Trophoblast cell (in vitro differentiated cells and primary cell): ENCODE data around the gene GSK3B.
A peak's percentile ranks its signal among the peaks of the same experiment; 100 is the strongest.

ENCODE experiments used
- DNase-seq, 2 donors: peaks; one replicate each; pipeline ENCODE4 v3.0.0-alpha.2; 2016
- H2AFZ ChIP-seq: 2 replicates; pipeline ENCODE4 v1.6.1; 2013; ENCODE audit warnings: low read length, moderate library complexity, mild to moderate bottlenecking; ENCODE audit not compliant: insufficient read depth, poor library complexity
- H2AK5ac ChIP-seq: 2 replicates; pipeline ENCODE4 v1.6.1; 2013; ENCODE audit warnings: mild to moderate bottlenecking, low read length
- H2BK120ac ChIP-seq: 2 replicates; pipeline ENCODE4 v1.6.1; 2013; ENCODE audit warnings: low read length, mild to moderate bottlenecking, moderate library complexity; ENCODE audit not compliant: insufficient read depth, poor library complexity
- H2BK12ac ChIP-seq: 2 replicates; pipeline ENCODE4 v1.6.1; 2013; ENCODE audit warnings: mild to moderate bottlenecking, low read length, moderate library complexity
- H2BK5ac ChIP-seq: 2 replicates; pipeline ENCODE4 v1.6.1; 2013; ENCODE audit warnings: low read length, low read depth, moderate library complexity, mild to moderate bottlenecking; ENCODE audit not compliant: poor library complexity
- H3K14ac ChIP-seq: 2 replicates; pipeline ENCODE4 v1.6.1; 2013; ENCODE audit warnings: mild to moderate bottlenecking, low read length
- H3K18ac ChIP-seq: 2 replicates; pipeline ENCODE4 v1.6.1; 2013; ENCODE audit warnings: mild to moderate bottlenecking, low read length
- H3K23ac ChIP-seq: 2 replicates; pipeline ENCODE4 v1.6.1; 2013; ENCODE audit warnings: low read length
- H3K27ac ChIP-seq: 2 replicates; pipeline ENCODE4 v1.5.1; 2013; ENCODE audit warnings: low read depth, mild to moderate bottlenecking, inconsistent platforms, low read length, moderate library complexity
- H3K27me3 ChIP-seq: 2 replicates; pipeline ENCODE4 v1.6.1; 2013; ENCODE audit warnings: inconsistent platforms, mild to moderate bottlenecking, low read length, moderate library complexity; ENCODE audit not compliant: insufficient read depth
- H3K36me3 ChIP-seq, 2 experiments: 1 replicate in 1 of 2; 2 replicates in 1 of 2; pipeline ENCODE4 v1.6.1; 2013; ENCODE audit warnings: low read length in 2 of 2, mild to moderate bottlenecking in 2 of 2, moderate library complexity in 1 of 2; ENCODE audit not compliant: insufficient read depth in 2 of 2, control insufficient read depth in 1 of 2
- H3K4ac ChIP-seq: 2 replicates; pipeline ENCODE4 v1.6.1; 2013; ENCODE audit warnings: low read depth, mild to moderate bottlenecking, low read length, moderate library complexity
- H3K4me1 ChIP-seq, 2 experiments: 1 replicate in 1 of 2; 2 replicates in 1 of 2; pipeline ENCODE4 v1.6.1; 2013; ENCODE audit warnings: low read length in 2 of 2, mild to moderate bottlenecking in 2 of 2, moderate library complexity in 1 of 2; ENCODE audit not compliant: insufficient read depth in 2 of 2, control insufficient read depth in 1 of 2
- H3K4me2 ChIP-seq: 2 replicates; pipeline ENCODE4 v1.6.1; 2013; ENCODE audit warnings: inconsistent platforms, mild to moderate bottlenecking, low read length, moderate library complexity
- H3K4me3 ChIP-seq: 2 replicates; pipeline ENCODE4 v1.5.1; 2013; ENCODE audit warnings: mild to moderate bottlenecking, low read depth, low read length, inconsistent platforms
- H3K79me1 ChIP-seq: one replicate; pipeline ENCODE4 v1.6.1; 2013; ENCODE audit warnings: low read length
- H3K79me2 ChIP-seq: 2 replicates; pipeline ENCODE4 v1.6.1; 2013; ENCODE audit warnings: low read length, mild to moderate bottlenecking; ENCODE audit not compliant: control insufficient read depth, insufficient read depth, poor library complexity
- H3K9ac ChIP-seq: 2 replicates; pipeline ENCODE4 v1.6.1; 2013; ENCODE audit warnings: mild to moderate bottlenecking, low read length
- H3K9me3 ChIP-seq: 2 replicates; pipeline ENCODE4 v1.6.1; 2013; ENCODE audit warnings: low read depth, mild to moderate bottlenecking, control low read depth, inconsistent platforms, low read length; ENCODE audit not compliant: insufficient read depth
- H4K12ac ChIP-seq: 2 replicates; pipeline ENCODE4 v1.6.1; 2013; ENCODE audit warnings: low read depth, mild to moderate bottlenecking, low read length, moderate library complexity
- H4K8ac ChIP-seq: 2 replicates; pipeline ENCODE4 v1.6.1; 2013; ENCODE audit warnings: low read depth, mild to moderate bottlenecking, low read length, moderate library complexity
- H4K91ac ChIP-seq: one replicate; pipeline ENCODE4 v1.6.1; 2013; ENCODE audit warnings: low read depth, mild to moderate bottlenecking, low read length, moderate library complexity
- WGBS: extraction: QIAGEN DNeasy Blood & Tissue Kit; methylation state at CpG from one replicate; pipeline ENCODE4 v1.1.7; 2013; ENCODE audit warnings: missing lambda C conversion rate; ENCODE audit not compliant: insufficient read length, insufficient coverage; ENCODE audit errors: extremely low coverage; 5-methylcytosine and 5-hydroxymethylcytosine counted together

Gene GSK3B

GRCh38 chr3:119884161-119884557, 210.1 kb downstream of the GSK3B start:
- no peak overlapping the region for H3K23ac ChIP-seq
- no CpG with 5 or more reads among the region's 4 CpGs for WGBS

GRCh38 chr3:119883461-119884160, 210.6 kb downstream of the GSK3B start:
- H3K4me2 ChIP-seq, result no peak overlapping the region
- no peak overlapping the region for H4K8ac ChIP-seq
- no peak overlapping the region for H3K27ac ChIP-seq
- H3K9me3 ChIP-seq, result no peaks in the 10 kb centered on the region
- H3K79me1 ChIP-seq, result no peaks in the 10 kb centered on the region
- H2AK5ac ChIP-seq, result no peak overlapping the region
- H3K4ac ChIP-seq, result no peak overlapping the region
- no peak overlapping the region for H2BK5ac ChIP-seq
- no peaks in the 10 kb centered on the region for H3K4me1 ChIP-seq
- H3K14ac ChIP-seq, result no peak overlapping the region
- no peaks in the 10 kb centered on the region for H3K27me3 ChIP-seq
- H3K18ac ChIP-seq, result no peak overlapping the region
- no peak overlapping the region for H2AFZ ChIP-seq
- peak in 1 of 2 donors; percentile 16 for DNase-seq
- no peak overlapping the region for H2BK12ac ChIP-seq
- H3K23ac ChIP-seq, result no peak overlapping the region
- no peak overlapping the region for H2BK120ac ChIP-seq
- no peaks in the 10 kb centered on the region for H3K79me2 ChIP-seq
- no peak overlapping the region for H3K9ac ChIP-seq
- no peak overlapping the region for H3K4me3 ChIP-seq
- H3K36me3 ChIP-seq, result peaks cover 0 to 7% of the 10 kb centered on the region in 2 experiments
- H4K91ac ChIP-seq, result no peak overlapping the region
- WGBS, result no CpG with 5 or more reads among the region's 1 CpG
- no peak overlapping the region for H4K12ac ChIP-seq

More at GRCh38 chr3:119884161-119884557, 210.1 kb downstream of the GSK3B start:
- Histone ChIP-seq H2BK5ac (no peak overlapping the region), H2AFZ (no peak overlapping the region), H4K8ac (no peak overlapping the region), H3K9me3 (no peaks in the 10 kb centered on the region), H4K91ac (no peak overlapping the region), H3K27ac (no peak overlapping the region), H3K9ac (no peak overlapping the region), H3K27me3 (no peaks in the 10 kb centered on the region), H3K36me3 (peaks cover 1 to 7% of the 10 kb centered on the region in 2 experiments), H3K4ac (no peak overlapping the region), H3K14ac (no peak overlapping the region), H4K12ac (no peak overlapping the region), H3K79me1 (no peaks in the 10 kb centered on the region), H2BK12ac (no peak overlapping the region), H2BK120ac (no peak overlapping the region), H3K4me3 (no peak overlapping the region), H3K18ac (no peak overlapping the region), H2AK5ac (no peak overlapping the region), H3K4me2 (no peak overlapping the region), H3K79me2 (no peaks in the 10 kb centered on the region), H3K4me1 (no peaks in the 10 kb centered on the region)
- DNase-seq, result no peak

- H3K36me3 ChIP-seq, result peaks cover 0 to 7% of the 10 kb centered on the region in 2 experiments
- H3K23ac ChIP-seq, result no peak overlapping the region
- H2AFZ ChIP-seq, result no peak overlapping the region
- no peak overlapping the region for H4K8ac ChIP-seq
- no peak overlapping the region for H2BK5ac ChIP-seq
- no peak overlapping the region for H2AK5ac ChIP-seq
- no peaks in the 10 kb centered on the region for H3K79me1 ChIP-seq
- no peak overlapping the region for H2BK120ac ChIP-seq
- no peak overlapping the region for H3K4ac ChIP-seq
- H3K4me2 ChIP-seq, result no peak overlapping the region
- H2BK12ac ChIP-seq, result no peak overlapping the region
- no peak overlapping the region for H3K27ac ChIP-seq
- no peak overlapping the region for H3K18ac ChIP-seq
- no peaks in the 10 kb centered on the region for H3K4me1 ChIP-seq
- H4K91ac ChIP-seq, result no peak overlapping the region
- no peaks in the 10 kb centered on the region for H3K79me2 ChIP-seq
- H3K4me3 ChIP-seq, result no peak overlapping the region
- no peaks in the 10 kb centered on the region for H3K27me3 ChIP-seq
- no peak for DNase-seq
- H3K14ac ChIP-seq, result no peak overlapping the region
- no peak overlapping the region for H4K12ac ChIP-seq
- no peaks in the 10 kb centered on the region for H3K9me3 ChIP-seq
- no peak overlapping the region for H3K9ac ChIP-seq
- no CpG with 5 or more reads among the region's 1 CpG for WGBS
These were observed 213.3 kb downstream of the GSK3B start for GRCh38 chr3:119880966-119881365.

- Histone ChIP-seq H4K91ac (no peak overlapping the region), H2BK120ac (no peak overlapping the region), H4K8ac (no peak overlapping the region), H3K79me2 (no peaks in the 10 kb centered on the region), H3K36me3 (no peaks in the 10 kb centered on the region), H3K4me3 (no peak overlapping the region), H2BK12ac (no peak overlapping the region), H3K79me1 (no peaks in the 10 kb centered on the region), H3K23ac (no peak overlapping the region), H3K27me3 (no peaks in the 10 kb centered on the region), H2BK5ac (no peak overlapping the region), H3K9ac (no peak overlapping the region), H3K27ac (no peak overlapping the region), H2AK5ac (no peak overlapping the region), H3K4me1 (peaks cover 0 to 2% of the 10 kb centered on the region in 2 experiments), H4K12ac (no peak overlapping the region), H3K4ac (no peak overlapping the region), H3K18ac (no peak overlapping the region), H3K9me3 (no peaks in the 10 kb centered on the region), H3K4me2 (no peak overlapping the region), H3K14ac (no peak overlapping the region), H2AFZ (no peak overlapping the region)
- DNase-seq, result no peak
- WGBS, result no CpG with 5 or more reads among the region's 2 CpGs
These were observed 220.6 kb downstream of the GSK3B start for GRCh38 chr3:119873646-119874045.
